Neural crest cell (in vitro differentiated cells): Measurements from ENCODE around the gene SLC39A11. TPM values are rescaled to one million over a fixed set of nuclear protein-coding genes. Genes with fewer than 3 reads are reported as not detected.

Experiments
- DNase-seq: peaks from one replicate; pipeline ENCODE4 v3.0.0; 2021; ENCODE audit warnings: low read depth, mixed read lengths, low spot score
- H3K27ac Mint-ChIP-seq: one replicate; pipeline ENCODE4 v1.8.0; 2021; ENCODE audit warnings: mild to moderate bottlenecking, mixed read lengths; ENCODE audit not compliant: unreplicated experiment
- H3K27me3 Mint-ChIP-seq: 2 replicates; pipeline ENCODE4 v1.8.0; 2021; ENCODE audit warnings: low read depth, mild to moderate bottlenecking, mixed read lengths
- H3K36me3 Mint-ChIP-seq: 2 replicates; pipeline ENCODE4 v1.8.0; 2021; ENCODE audit warnings: low read depth, mild to moderate bottlenecking, mixed read lengths
- H3K4me1 Mint-ChIP-seq: 2 replicates; pipeline ENCODE4 v1.8.0; 2021; ENCODE audit warnings: mixed read lengths
- H3K4me3 Mint-ChIP-seq: one replicate; pipeline ENCODE4 v1.8.0; 2021; ENCODE audit warnings: mild to moderate bottlenecking, mixed read lengths
- H3K9me3 Mint-ChIP-seq: 2 replicates; pipeline ENCODE4 v1.8.0; 2021; ENCODE audit warnings: mixed read lengths
- CTCF ChIP-seq: fragments of 200-600 bp; sonication (generic); conservative IDR thresholded peaks from 2 replicates; pipeline ENCODE4 v1.5.0; 2021; ENCODE audit warnings: antibody characterized with exemption, mild to moderate bottlenecking
- total RNA-seq: library from RNA; stranded (reverse); gene quantifications from 2 replicates; pipeline ENCODE4 v1.2.1, GENCODE V29; 2021

The SLC39A11 gene
- total RNA-seq, 1 donor from 2014 or later = 11.3 TPM

GRCh38 chr17:72913142-72913682 lies 179.3 kb downstream of the SLC39A11 start:
- no peaks in the 10 kb centered on the region for H3K27me3 Mint-ChIP-seq
- H3K36me3 Mint-ChIP-seq = peaks cover 4% of the 10 kb centered on the region
- H3K4me3 Mint-ChIP-seq = no peak overlapping the region
- H3K27ac Mint-ChIP-seq = no peak overlapping the region
- H3K9me3 Mint-ChIP-seq = no peaks in the 10 kb centered on the region
- no peak for DNase-seq
- no peak for TF ChIP-seq CTCF
- H3K4me1 Mint-ChIP-seq = no peaks in the 10 kb centered on the region

- Mint-ChIP-seq H3K9me3 (peaks cover 2% of the 10 kb centered on the region), H3K27ac (no peak overlapping the region), H3K4me1 (peaks cover 8% of the 10 kb centered on the region), H3K27me3 (no peaks in the 10 kb centered on the region), H3K4me3 (no peak overlapping the region), H3K36me3 (no peaks in the 10 kb centered on the region)
- TF ChIP-seq CTCF = no peak
- DNase-seq = no peak
Observed at GRCh38 chr17:72906306-72906705, 186.2 kb downstream of the SLC39A11 start.

- H3K36me3 Mint-ChIP-seq = no peaks in the 10 kb centered on the region
Observed at GRCh38 chr17:72903522-72903921, 189.0 kb downstream of the SLC39A11 start.

GRCh38 chr17:72901657-72902056 lies 190.8 kb downstream of the SLC39A11 start:
- Mint-ChIP-seq H3K4me3 (no peak overlapping the region), H3K27ac (no peak overlapping the region)
- TF ChIP-seq CTCF = no peak

More at GRCh38 chr17:72903522-72903921, 189.0 kb downstream of the SLC39A11 start:
- no peak for DNase-seq
- H3K4me3 Mint-ChIP-seq = no peak overlapping the region
- peaks cover 3% of the 10 kb centered on the region for H3K9me3 Mint-ChIP-seq
- H3K4me1 Mint-ChIP-seq = peaks cover 19% of the 10 kb centered on the region
- no peaks in the 10 kb centered on the region for H3K27me3 Mint-ChIP-seq
- peak overlapping the region; percentile 72 for H3K27ac Mint-ChIP-seq
- no peak for TF ChIP-seq CTCF

GRCh38 chr17:72901083-72901482 lies 191.4 kb downstream of the SLC39A11 start:
- no peak for DNase-seq
- Mint-ChIP-seq H3K27ac (no peak overlapping the region), H3K36me3 (no peaks in the 10 kb centered on the region), H3K27me3 (no peaks in the 10 kb centered on the region), H3K4me1 (peaks cover 19% of the 10 kb centered on the region), H3K4me3 (no peak overlapping the region), H3K9me3 (peaks cover 3% of the 10 kb centered on the region)
- no peak for TF ChIP-seq CTCF

More at GRCh38 chr17:72901657-72902056, 190.8 kb downstream of the SLC39A11 start:
- Mint-ChIP-seq H3K36me3 (no peaks in the 10 kb centered on the region), H3K27me3 (no peaks in the 10 kb centered on the region), H3K4me1 (peaks cover 19% of the 10 kb centered on the region), H3K9me3 (peaks cover 3% of the 10 kb centered on the region)
- no peak for DNase-seq

- no peaks in the 10 kb centered on the region for H3K36me3 Mint-ChIP-seq
- no peak overlapping the region for H3K27ac Mint-ChIP-seq
- no peak for TF ChIP-seq CTCF
- H3K9me3 Mint-ChIP-seq = peaks cover 3% of the 10 kb centered on the region
- H3K27me3 Mint-ChIP-seq = no peaks in the 10 kb centered on the region
- no peak overlapping the region for H3K4me3 Mint-ChIP-seq
- DNase-seq = no peak
- peaks cover 19% of the 10 kb centered on the region for H3K4me1 Mint-ChIP-seq
Observed at GRCh38 chr17:72900654-72900971, 191.9 kb downstream of the SLC39A11 start.
